ENCODE data around the gene ZNF436. TPM values are rescaled to one million over a fixed set of nuclear protein-coding genes. Genes with fewer than 3 reads are reported as not detected.

Gene ZNF436
- total and polyA plus RNA-seq, 9 of the 15 experiments (the other 6 are each of a cell fraction or from before 2014, with no cell fraction given) = 2.1 to 11.3 (median 6.8) TPM

DNA sequence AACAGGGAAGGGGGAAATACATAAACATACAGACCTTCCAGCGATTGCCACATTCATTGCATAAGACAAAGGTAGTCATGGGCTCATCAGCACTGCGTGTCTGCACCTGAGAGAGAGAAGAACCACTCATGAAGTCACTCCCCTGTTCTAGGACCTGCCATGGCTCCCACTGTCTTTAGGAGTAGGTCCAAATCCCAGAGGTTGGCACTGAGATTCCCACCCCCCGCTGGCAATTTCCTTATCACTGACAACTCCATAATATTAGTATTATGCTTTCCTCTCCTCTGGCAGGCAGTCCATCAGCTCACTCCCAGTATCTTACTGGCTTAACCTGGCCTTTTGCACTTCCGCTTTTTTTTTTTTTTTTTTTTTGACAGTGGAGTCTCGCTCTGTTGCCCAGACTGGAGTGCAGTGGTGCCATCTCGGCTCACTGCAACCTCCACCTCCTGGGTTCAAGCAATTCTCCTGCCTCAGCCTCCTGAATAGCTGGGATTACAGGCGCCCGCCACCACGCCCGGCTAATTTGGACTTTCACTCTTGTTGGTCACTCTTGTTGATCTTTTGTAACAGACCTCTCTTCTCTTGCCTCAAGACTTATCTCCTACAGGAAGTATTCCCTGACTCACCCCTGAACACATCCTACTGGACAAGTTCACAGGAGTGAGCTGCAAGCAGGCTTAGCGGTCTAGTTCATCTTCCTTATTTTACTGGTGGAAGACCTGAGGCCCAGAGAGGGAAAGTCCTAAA, 14.8 kb upstream of the ZNF436 start (continued):
- no peak for TF ChIP-seq ZNF699 (CRISPR knock-in tag; IDR thresholded peaks at IDR 0.05; ENCODE audit: insufficient replicate concordance)
- no peak for TF ChIP-seq HDGF (IDR thresholded peaks at IDR 0.05)
- no peak for TF ChIP-seq NCOA6 (IDR thresholded peaks at IDR 0.05)
- TF ChIP-seq, protein P1, sequence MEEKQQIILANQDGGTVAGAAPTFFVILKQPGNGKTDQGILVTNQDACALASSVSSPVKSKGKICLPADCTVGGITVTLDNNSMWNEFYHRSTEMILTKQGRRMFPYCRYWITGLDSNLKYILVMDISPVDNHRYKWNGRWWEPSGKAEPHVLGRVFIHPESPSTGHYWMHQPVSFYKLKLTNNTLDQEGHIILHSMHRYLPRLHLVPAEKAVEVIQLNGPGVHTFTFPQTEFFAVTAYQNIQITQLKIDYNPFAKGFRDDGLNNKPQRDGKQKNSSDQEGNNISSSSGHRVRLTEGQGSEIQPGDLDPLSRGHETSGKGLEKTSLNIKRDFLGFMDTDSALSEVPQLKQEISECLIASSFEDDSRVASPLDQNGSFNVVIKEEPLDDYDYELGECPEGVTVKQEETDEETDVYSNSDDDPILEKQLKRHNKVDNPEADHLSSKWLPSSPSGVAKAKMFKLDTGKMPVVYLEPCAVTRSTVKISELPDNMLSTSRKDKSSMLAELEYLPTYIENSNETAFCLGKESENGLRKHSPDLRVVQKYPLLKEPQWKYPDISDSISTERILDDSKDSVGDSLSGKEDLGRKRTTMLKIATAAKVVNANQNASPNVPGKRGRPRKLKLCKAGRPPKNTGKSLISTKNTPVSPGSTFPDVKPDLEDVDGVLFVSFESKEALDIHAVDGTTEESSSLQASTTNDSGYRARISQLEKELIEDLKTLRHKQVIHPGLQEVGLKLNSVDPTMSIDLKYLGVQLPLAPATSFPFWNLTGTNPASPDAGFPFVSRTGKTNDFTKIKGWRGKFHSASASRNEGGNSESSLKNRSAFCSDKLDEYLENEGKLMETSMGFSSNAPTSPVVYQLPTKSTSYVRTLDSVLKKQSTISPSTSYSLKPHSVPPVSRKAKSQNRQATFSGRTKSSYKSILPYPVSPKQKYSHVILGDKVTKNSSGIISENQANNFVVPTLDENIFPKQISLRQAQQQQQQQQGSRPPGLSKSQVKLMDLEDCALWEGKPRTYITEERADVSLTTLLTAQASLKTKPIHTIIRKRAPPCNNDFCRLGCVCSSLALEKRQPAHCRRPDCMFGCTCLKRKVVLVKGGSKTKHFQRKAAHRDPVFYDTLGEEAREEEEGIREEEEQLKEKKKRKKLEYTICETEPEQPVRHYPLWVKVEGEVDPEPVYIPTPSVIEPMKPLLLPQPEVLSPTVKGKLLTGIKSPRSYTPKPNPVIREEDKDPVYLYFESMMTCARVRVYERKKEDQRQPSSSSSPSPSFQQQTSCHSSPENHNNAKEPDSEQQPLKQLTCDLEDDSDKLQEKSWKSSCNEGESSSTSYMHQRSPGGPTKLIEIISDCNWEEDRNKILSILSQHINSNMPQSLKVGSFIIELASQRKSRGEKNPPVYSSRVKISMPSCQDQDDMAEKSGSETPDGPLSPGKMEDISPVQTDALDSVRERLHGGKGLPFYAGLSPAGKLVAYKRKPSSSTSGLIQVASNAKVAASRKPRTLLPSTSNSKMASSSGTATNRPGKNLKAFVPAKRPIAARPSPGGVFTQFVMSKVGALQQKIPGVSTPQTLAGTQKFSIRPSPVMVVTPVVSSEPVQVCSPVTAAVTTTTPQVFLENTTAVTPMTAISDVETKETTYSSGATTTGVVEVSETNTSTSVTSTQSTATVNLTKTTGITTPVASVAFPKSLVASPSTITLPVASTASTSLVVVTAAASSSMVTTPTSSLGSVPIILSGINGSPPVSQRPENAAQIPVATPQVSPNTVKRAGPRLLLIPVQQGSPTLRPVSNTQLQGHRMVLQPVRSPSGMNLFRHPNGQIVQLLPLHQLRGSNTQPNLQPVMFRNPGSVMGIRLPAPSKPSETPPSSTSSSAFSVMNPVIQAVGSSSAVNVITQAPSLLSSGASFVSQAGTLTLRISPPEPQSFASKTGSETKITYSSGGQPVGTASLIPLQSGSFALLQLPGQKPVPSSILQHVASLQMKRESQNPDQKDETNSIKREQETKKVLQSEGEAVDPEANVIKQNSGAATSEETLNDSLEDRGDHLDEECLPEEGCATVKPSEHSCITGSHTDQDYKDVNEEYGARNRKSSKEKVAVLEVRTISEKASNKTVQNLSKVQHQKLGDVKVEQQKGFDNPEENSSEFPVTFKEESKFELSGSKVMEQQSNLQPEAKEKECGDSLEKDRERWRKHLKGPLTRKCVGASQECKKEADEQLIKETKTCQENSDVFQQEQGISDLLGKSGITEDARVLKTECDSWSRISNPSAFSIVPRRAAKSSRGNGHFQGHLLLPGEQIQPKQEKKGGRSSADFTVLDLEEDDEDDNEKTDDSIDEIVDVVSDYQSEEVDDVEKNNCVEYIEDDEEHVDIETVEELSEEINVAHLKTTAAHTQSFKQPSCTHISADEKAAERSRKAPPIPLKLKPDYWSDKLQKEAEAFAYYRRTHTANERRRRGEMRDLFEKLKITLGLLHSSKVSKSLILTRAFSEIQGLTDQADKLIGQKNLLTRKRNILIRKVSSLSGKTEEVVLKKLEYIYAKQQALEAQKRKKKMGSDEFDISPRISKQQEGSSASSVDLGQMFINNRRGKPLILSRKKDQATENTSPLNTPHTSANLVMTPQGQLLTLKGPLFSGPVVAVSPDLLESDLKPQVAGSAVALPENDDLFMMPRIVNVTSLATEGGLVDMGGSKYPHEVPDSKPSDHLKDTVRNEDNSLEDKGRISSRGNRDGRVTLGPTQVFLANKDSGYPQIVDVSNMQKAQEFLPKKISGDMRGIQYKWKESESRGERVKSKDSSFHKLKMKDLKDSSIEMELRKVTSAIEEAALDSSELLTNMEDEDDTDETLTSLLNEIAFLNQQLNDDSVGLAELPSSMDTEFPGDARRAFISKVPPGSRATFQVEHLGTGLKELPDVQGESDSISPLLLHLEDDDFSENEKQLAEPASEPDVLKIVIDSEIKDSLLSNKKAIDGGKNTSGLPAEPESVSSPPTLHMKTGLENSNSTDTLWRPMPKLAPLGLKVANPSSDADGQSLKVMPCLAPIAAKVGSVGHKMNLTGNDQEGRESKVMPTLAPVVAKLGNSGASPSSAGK (IDR thresholded peaks at IDR 0.05) = no peak
- TF ChIP-seq, protein P2, sequence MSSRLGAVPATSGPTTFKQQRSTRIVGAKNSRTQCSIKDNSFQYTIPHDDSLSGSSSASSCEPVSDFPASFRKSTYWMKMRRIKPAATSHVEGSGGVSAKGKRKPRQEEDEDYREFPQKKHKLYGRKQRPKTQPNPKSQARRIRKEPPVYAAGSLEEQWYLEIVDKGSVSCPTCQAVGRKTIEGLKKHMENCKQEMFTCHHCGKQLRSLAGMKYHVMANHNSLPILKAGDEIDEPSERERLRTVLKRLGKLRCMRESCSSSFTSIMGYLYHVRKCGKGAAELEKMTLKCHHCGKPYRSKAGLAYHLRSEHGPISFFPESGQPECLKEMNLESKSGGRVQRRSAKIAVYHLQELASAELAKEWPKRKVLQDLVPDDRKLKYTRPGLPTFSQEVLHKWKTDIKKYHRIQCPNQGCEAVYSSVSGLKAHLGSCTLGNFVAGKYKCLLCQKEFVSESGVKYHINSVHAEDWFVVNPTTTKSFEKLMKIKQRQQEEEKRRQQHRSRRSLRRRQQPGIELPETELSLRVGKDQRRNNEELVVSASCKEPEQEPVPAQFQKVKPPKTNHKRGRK (tag; IDR thresholded peaks at IDR 0.05) = no peak
- TF ChIP-seq, protein P3, sequence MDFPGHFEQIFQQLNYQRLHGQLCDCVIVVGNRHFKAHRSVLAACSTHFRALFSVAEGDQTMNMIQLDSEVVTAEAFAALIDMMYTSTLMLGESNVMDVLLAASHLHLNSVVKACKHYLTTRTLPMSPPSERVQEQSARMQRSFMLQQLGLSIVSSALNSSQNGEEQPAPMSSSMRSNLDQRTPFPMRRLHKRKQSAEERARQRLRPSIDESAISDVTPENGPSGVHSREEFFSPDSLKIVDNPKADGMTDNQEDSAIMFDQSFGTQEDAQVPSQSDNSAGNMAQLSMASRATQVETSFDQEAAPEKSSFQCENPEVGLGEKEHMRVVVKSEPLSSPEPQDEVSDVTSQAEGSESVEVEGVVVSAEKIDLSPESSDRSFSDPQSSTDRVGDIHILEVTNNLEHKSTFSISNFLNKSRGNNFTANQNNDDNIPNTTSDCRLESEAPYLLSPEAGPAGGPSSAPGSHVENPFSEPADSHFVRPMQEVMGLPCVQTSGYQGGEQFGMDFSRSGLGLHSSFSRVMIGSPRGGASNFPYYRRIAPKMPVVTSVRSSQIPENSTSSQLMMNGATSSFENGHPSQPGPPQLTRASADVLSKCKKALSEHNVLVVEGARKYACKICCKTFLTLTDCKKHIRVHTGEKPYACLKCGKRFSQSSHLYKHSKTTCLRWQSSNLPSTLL (IDR thresholded peaks at IDR 0.05) = no peak
- no peak for TF ChIP-seq RFX7 (CRISPR knock-in tag; IDR thresholded peaks at IDR 0.05)
- TF ChIP-seq NFXL1 (CRISPR knock-in tag; IDR thresholded peaks at IDR 0.05) = no peak
- TF ChIP-seq U2AF2 (optimal IDR thresholded peaks at IDR 0.05; ENCODE audit: low read depth, low read length) = no peak
- TF ChIP-seq MAFK (IDR thresholded peaks at IDR 0.05; ENCODE audit: low read length) = no peak
